Right lobe of liver (tissue), 4 donors: ENCODE results near the gene HOXB1.

Experiments
- CTCF ChIP-seq, 4 donors: fragments of 200-600 bp in 3 of 4; fragments of 450-650 bp in 1 of 4; IDR thresholded peaks; one replicate each; pipeline versions ENCODE4 v1.5.1 to v1.8.0; 2016 to 2022; ENCODE audit warnings: antibody characterized with exemption in 4 of 4, mild to moderate bottlenecking in 2 of 4
- POLR2A ChIP-seq: fragments of 450-650 bp; IDR thresholded peaks from one replicate; pipeline ENCODE4 v1.6.1; 2017; ENCODE audit warnings: antibody characterized with exemption, mild to moderate bottlenecking
- donor health status: DM: no; HTN: no; CAD: no.
- donor health status: DM: no; HTN: no; CAD: no.
- donor health status: DM: no; HTN: yes; CAD: no.

- no peak for TF ChIP-seq CTCF (IDR thresholded peaks at IDR 0.05)
- TF ChIP-seq POLR2A = no peak
Measured at GRCh38 chr17:48575673-48576478, 45.1 kb upstream of the HOXB1 start.
